ENCODE results near the gene STK17A.

DNA sequence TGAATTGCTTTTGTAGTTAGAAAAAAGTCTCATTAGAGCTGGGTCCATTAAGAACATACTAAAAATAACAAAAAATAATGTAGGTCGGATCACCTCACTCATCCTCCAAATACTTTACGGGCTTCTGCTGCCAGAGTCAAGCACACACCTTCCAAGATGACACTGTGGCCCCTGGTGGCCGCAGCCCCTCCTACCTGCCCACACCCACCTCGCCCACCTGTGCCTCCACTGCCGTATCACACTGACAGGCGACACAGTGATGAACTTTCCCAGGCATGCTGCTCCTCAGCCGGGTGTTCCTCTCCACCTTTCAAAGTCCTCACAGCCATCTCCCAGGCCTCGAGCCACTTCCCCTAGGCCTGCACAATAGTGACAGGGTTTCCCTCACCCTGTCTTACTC is 60.9 kb downstream of the STK17A start:
- TF ChIP-seq, protein P1, sequence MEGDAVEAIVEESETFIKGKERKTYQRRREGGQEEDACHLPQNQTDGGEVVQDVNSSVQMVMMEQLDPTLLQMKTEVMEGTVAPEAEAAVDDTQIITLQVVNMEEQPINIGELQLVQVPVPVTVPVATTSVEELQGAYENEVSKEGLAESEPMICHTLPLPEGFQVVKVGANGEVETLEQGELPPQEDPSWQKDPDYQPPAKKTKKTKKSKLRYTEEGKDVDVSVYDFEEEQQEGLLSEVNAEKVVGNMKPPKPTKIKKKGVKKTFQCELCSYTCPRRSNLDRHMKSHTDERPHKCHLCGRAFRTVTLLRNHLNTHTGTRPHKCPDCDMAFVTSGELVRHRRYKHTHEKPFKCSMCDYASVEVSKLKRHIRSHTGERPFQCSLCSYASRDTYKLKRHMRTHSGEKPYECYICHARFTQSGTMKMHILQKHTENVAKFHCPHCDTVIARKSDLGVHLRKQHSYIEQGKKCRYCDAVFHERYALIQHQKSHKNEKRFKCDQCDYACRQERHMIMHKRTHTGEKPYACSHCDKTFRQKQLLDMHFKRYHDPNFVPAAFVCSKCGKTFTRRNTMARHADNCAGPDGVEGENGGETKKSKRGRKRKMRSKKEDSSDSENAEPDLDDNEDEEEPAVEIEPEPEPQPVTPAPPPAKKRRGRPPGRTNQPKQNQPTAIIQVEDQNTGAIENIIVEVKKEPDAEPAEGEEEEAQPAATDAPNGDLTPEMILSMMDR (IDR thresholded peaks at IDR 0.05), result no peak
- TF ChIP-seq, protein P2, sequence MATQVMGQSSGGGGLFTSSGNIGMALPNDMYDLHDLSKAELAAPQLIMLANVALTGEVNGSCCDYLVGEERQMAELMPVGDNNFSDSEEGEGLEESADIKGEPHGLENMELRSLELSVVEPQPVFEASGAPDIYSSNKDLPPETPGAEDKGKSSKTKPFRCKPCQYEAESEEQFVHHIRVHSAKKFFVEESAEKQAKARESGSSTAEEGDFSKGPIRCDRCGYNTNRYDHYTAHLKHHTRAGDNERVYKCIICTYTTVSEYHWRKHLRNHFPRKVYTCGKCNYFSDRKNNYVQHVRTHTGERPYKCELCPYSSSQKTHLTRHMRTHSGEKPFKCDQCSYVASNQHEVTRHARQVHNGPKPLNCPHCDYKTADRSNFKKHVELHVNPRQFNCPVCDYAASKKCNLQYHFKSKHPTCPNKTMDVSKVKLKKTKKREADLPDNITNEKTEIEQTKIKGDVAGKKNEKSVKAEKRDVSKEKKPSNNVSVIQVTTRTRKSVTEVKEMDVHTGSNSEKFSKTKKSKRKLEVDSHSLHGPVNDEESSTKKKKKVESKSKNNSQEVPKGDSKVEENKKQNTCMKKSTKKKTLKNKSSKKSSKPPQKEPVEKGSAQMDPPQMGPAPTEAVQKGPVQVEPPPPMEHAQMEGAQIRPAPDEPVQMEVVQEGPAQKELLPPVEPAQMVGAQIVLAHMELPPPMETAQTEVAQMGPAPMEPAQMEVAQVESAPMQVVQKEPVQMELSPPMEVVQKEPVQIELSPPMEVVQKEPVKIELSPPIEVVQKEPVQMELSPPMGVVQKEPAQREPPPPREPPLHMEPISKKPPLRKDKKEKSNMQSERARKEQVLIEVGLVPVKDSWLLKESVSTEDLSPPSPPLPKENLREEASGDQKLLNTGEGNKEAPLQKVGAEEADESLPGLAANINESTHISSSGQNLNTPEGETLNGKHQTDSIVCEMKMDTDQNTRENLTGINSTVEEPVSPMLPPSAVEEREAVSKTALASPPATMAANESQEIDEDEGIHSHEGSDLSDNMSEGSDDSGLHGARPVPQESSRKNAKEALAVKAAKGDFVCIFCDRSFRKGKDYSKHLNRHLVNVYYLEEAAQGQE (IDR thresholded peaks at IDR 0.05; ENCODE audit: insufficient read depth in 1 of 2, low read depth in 2 of 2, low read length in 1 of 2), result no peak
- no peak for TF ChIP-seq POLR2AphosphoS5 (IDR thresholded peaks at IDR 0.05; ENCODE audit: low read depth, low read length)
- TF ChIP-seq SIN3A (IDR thresholded peaks at IDR 0.05; ENCODE audit: borderline replicate concordance, insufficient read depth, low read depth, low read length), result no peak
